NCI-H748 treated with DMSO at 0.1 percent for 48 hours (cell line): ENCODE measurements around the gene CAPN3.
"Not testable (repeated sequence)": the region's sequence is repeated elsewhere in the genome, so short reads cannot be mapped to it uniquely, and the experiment has no call there.

Experiments
- DNase-seq: peaks from one replicate; lab custom pipeline; 2025; lab: John Stamatoyannopoulos, UW

Gene CAPN3

GRCh38 chr15:42359249-42359648, at the start of gene CAPN3:
TSS of gene CAPN3 (plus strand) at chr15:42359501. CDS start at chr15:42359806, 305 bp downstream.
- DNase-seq: no peak

DNA sequence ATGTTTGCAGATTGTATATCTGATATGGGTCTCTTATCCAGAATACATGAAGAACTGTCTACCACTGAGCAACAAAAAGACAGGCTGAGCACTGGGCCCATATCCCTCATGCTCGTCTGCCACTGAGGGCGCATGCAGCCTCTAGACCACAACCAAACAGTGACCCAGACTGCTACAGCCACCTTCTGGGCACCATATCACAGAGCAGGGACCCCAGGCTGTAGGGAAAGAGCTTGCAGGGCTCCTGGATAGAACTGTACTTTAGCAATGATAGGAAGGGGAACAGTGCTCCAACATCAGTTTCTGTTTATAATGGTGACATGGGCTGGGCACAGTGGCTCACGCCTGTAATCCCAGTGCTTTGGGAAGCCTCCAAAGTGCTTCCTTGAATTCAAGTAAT, 45.8 kb upstream of the CAPN3 start:
- DNase-seq: no peak

DNA sequence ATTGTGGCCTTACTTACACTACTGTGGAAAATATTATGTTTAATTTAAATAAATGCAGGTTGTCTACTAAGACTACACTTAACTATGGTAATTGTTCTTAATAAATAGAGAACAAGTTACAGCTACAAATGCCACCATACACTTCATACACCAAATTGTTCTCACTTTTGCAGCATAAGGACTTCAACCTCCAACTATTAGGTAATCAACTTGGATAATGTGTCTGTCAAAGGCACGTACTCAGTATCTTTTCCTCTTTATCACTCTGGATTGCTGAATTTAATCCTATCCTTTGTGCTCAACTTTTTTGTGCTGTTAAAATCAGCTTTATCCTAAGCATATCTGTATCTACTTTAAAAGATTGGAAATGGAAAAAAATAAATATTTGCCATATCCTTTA, 44.5 kb upstream of the CAPN3 start:
- DNase-seq: no peak

- no peak for DNase-seq
Measured at GRCh38 chr15:42315521-42315920, 43.8 kb upstream of the CAPN3 start.

- DNase-seq: not testable (repeated sequence)
Measured at GRCh38 chr15:42316282-42316805, 43.0 kb upstream of the CAPN3 start.

DNA sequence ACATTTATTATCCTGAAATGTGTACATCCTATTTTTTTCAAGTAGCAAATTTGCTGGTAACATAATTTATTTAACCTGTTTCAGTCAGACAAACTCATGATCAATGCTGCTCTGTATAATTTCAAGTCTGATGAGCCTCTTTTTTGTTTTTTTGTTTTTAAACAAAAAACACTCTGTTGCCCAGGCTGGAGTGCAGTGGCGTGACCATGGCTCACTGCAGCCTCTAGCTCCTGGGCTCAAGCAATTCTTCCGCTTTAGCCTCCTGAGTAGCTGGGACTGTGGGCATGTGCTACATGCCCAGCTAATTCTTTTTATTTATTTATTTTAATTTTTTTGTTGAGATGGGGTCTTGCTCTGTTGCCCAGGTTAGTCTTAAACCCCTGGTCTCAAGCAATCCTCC, 40.1 kb upstream of the CAPN3 start:
- DNase-seq: no peak

- no peak for DNase-seq
Measured at GRCh38 chr15:42324308-42324707, 35.0 kb upstream of the CAPN3 start.

DNA sequence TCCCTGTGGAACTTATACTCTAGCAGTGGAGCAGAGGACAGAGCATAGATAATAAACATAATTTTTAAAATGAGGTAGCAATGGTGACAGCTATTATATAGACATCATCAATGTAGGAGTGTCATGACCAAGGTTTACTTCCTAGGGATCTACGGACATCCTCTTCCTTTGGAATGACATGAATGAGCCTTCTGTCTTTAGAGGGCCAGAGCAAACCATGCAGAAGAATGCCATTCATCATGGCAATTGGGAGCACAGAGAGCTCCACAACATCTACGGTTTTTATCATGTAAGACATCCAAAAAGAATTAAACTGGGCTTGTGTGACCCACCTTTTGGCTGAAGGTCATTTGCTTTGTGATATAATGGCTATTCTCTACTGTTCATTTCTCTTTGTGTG, 30.1 kb upstream of the CAPN3 start:
- DNase-seq: no peak

- DNase-seq: no peak
Measured at GRCh38 chr15:42329992-42330391, 29.3 kb upstream of the CAPN3 start.

- DNase-seq: no peak
Measured at GRCh38 chr15:42331235-42331634, 28.1 kb upstream of the CAPN3 start.

DNA sequence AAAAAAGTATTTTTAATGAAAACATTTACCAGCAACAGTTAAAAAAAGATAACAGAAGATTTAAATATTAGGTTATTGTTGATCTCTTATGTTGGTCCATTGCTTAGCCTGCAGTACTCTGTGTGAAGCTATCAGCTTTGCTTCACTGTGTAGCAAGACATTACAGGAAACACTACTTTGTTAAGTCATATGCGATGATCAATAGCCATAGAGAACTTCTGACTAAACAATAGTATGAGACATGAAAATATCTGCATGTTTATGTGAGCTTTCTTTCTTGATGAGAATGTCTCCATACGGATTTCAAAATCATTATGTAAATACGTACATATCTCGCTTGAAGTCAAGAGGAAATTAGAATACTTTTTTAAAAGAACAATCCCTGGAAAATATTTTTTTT, 27.0 kb upstream of the CAPN3 start:
- no peak for DNase-seq

DNA sequence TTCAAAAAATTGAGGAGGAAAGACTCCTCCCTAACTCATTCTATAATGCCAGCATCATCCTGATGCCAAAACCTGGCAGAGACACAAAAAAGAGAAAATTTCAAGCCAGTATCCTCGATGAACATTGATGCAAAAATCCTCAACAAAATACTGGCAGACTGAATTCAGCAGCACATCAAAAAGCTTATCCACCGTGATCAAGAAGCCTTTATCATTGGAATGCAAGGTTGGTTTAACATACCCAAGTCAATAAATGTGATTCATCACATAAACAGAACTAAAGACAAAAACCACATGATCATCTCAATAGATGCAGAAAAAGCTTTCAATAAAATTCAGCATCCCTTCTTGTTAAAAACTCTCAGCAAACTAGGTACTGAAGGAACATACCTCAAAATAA, 24.2 kb upstream of the CAPN3 start:
- no peak for DNase-seq

DNA sequence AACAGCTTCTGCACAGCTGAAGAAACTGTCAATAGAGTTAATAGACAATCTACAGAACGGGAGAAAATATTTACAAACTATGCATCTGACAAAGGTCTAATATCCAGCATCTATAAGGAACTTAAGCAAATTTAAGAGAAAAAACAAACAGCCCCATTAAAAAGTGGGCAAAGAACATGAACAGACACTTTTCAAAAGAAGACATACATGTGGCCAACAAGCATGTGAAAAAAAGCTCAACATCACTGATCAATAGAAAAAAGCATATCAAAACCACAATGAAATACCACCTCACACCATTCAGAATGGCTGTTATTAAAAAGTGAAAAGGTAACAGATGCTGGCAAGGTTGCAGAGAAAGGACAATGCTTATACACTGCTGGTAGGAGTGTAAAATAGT, 22.7 kb upstream of the CAPN3 start:
- DNase-seq: not testable (repeated sequence)

GRCh38 chr15:42337104-42337503, 22.2 kb upstream of the CAPN3 start:
- DNase-seq: not testable (repeated sequence)

DNA sequence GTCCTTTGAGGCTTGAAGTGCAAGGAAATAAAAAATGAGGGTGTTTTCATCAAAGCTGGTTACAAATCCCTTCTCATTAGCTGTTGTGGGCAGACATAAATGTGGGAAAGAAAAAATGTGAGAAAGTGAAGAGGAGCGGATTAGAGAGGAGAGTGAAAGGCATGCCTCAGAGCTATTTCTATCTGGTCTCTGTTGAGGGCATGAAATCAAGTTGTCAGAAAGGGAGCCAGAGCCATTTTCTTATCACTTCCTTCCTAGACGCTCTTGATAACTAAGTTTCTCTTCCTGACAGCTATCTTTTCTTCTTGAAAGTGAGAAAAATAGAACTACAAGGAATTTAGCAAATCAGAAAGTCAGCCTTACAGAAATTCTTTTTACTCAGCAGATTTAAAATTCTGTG, 20.8 kb upstream of the CAPN3 start:
- DNase-seq: no peak

GRCh38 chr15:42343596-42344232, 15.6 kb upstream of the CAPN3 start:
- DNase-seq: no peak

- DNase-seq: no peak
Measured at GRCh38 chr15:42344763-42345162, 14.5 kb upstream of the CAPN3 start.

DNA sequence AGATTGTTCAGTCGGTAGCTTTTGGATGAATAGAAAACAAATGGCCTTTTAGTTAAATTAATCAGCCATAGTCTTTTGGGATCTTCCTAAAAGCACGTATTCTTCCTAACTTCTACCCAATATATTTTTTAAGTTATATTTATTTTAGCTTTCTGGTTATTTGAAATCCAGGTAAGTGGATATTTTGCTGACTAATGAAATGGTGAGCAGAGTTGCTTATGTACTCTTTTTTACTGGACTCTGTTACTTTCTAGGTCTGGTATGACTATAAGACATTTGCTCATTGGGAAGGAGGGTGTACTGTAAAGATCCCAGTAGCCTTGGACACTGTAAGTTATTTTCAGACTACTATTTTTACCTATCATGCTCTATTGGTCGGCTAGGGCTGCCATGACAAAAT, 13.8 kb upstream of the CAPN3 start:
- no peak for DNase-seq

DNA sequence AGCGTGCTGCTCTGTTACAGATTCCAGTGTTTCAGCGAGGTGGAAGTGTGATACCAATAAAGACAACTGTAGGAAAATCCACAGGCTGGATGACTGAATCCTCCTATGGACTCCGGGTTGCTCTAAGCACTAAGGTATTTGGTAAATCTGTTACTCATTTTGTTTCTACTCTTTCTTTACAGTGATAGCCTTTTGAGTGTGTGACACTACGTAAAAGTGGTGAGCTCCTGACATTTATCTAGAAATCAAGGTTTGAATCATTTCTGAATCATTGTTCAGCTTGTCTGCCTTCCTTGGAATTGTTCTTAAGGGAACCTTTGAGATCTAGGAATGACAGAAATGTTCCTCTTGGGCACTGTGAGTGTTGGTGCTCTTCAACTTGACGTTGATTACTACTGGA, 11.2 kb upstream of the CAPN3 start:
- DNase-seq: no peak

- no peak for DNase-seq
Measured at GRCh38 chr15:42349186-42349585, 10.1 kb upstream of the CAPN3 start.

DNA sequence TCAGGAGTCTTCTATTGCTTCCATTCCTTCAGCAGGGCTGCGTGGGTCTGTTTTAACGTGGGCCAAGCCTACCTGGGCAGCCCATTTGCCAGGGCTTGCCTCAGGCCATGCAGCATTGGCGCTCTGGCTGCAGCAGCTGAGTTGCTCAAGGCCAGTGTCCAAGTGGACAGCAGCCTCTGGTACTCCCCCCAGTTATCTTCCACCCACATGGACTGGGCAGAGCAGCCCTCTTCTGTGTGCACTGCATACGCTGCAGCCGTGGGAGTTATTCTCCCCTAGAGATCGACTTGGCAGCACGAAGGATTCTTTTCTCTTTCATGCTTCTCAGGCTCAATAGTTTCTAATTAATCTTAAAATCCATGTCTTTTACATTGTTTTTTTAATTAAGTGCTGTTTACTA, 6.9 kb upstream of the CAPN3 start:
- DNase-seq: no peak

GRCh38 chr15:42353061-42353460, 6.2 kb upstream of the CAPN3 start:
- no peak for DNase-seq

GRCh38 chr15:42354824-42355223, 4.5 kb upstream of the CAPN3 start:
- DNase-seq: no peak

- no peak for DNase-seq
Measured at GRCh38 chr15:42355291-42355690, 4.0 kb upstream of the CAPN3 start.
